Astrocyte of the cerebellum (primary cell): Measurements from ENCODE around the gene ATP5MC2.
A peak's percentile ranks its signal among the peaks of the same experiment; 100 is the strongest.
"Not testable (repeated sequence)": the region's sequence is repeated elsewhere in the genome, so short reads cannot be mapped to it uniquely, and the experiment has no call there.

Source experiments
- DNase-seq: peaks from one replicate; pipeline ENCODE4 v3.0.0-alpha.2; 2011; ENCODE audit warnings: low read depth
- H3K4me3 ChIP-seq: 2 replicates; pipeline ENCODE4 v1.5.1; 2011; ENCODE audit warnings: mild to moderate bottlenecking, low read depth, low read length, moderate library complexity
- in situ Hi-C: cut with HindIII; loops from 2 replicates; pipeline ENCODE4 v1.10.0; 2017; ENCODE audit warnings: low sequenced_read_pairs
- TF ChIP-seq, protein P1 (sequence below): IDR thresholded peaks from 2 replicates; pipeline ENCODE4 v1.5.1; 2012; ENCODE audit warnings: low read length, low read depth, moderate library complexity, mild to moderate bottlenecking; ENCODE audit errors: missing control alignments

ATP5MC2 gene

GRCh38 chr12:53657041-53657440 lies 18.8 kb downstream of the ATP5MC2 start:
- DNase-seq = no peak
- TF ChIP-seq, protein P1, sequence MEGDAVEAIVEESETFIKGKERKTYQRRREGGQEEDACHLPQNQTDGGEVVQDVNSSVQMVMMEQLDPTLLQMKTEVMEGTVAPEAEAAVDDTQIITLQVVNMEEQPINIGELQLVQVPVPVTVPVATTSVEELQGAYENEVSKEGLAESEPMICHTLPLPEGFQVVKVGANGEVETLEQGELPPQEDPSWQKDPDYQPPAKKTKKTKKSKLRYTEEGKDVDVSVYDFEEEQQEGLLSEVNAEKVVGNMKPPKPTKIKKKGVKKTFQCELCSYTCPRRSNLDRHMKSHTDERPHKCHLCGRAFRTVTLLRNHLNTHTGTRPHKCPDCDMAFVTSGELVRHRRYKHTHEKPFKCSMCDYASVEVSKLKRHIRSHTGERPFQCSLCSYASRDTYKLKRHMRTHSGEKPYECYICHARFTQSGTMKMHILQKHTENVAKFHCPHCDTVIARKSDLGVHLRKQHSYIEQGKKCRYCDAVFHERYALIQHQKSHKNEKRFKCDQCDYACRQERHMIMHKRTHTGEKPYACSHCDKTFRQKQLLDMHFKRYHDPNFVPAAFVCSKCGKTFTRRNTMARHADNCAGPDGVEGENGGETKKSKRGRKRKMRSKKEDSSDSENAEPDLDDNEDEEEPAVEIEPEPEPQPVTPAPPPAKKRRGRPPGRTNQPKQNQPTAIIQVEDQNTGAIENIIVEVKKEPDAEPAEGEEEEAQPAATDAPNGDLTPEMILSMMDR = no peak

GRCh38 chr12:53653595-53653994 lies 22.3 kb downstream of the ATP5MC2 start:
- no peak for DNase-seq
- in situ Hi-C loops = loop anchor here (25.0 kb wide), 1 partner anchor 91 kb away; no protein-coding TSS in a partner anchor
- H3K4me3 ChIP-seq = no peak overlapping the region
- TF ChIP-seq, protein P1 = no peak

More at GRCh38 chr12:53657041-53657440, 18.8 kb downstream of the ATP5MC2 start:
- in situ Hi-C loops = loop anchor here (25.0 kb wide), 1 partner anchor 95 kb away; no protein-coding TSS in a partner anchor
- no peak overlapping the region for H3K4me3 ChIP-seq

DNA sequence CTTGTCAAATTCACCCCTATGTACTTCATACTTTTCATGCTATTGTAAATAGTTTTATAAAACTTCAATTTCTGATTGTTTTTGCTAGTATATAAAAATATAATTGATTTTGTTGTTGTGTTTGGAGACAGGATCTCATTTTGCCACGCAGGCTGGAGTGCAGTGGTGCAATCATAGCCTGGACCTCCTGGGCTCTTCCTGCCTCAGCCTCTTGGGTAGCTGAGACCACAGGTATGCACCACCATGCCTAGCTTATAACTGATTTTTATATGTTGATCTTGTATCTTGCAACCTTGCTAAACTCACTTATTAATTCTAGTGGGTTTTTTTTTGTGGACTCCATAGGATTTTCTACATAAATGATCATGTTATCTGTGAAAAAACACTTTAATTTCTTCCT lies 23.5 kb downstream of the ATP5MC2 start:
- H3K4me3 ChIP-seq = no peak overlapping the region
- in situ Hi-C loops = loop anchor here (25.0 kb wide), 1 partner anchor 90 kb away; no protein-coding TSS in a partner anchor
- TF ChIP-seq, protein P1 = no peak
- peak; percentile 67 for DNase-seq

- TF ChIP-seq, protein P1 = no peak
- no peak overlapping the region for H3K4me3 ChIP-seq
- DNase-seq = no peak
- in situ Hi-C loops = loop anchor here (25.0 kb wide), 1 partner anchor 89 kb away; no protein-coding TSS in a partner anchor
These were observed 24.1 kb downstream of the ATP5MC2 start for GRCh38 chr12:53651737-53652136.

GRCh38 chr12:53646300-53646699 lies 29.6 kb downstream of the ATP5MC2 start:
- in situ Hi-C loops, H3K4me3 ChIP-seq, DNase-seq: not testable (repeated sequence)

DNA sequence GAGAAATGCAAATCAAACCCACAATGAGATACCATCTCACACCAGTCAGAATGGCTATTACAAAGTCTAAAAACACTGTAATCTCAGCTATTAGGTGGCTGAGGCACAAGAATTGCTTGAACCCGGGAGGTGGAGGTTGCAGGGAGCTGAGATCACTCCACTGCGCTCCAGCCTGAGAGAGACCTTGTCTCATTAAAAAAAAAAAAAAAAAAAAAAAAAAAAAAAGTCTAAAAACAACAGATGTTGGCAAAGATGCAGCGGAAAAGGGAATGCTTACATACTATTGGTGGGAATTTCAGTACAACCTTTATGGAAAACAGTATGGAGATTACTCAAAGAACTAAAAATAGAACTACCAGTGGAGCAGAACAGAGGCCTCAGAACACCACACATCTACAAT lies 30.7 kb downstream of the ATP5MC2 start:
- TF ChIP-seq, protein P1 = no peak
- in situ Hi-C loops = no loop called here
- H3K4me3 ChIP-seq = no peak overlapping the region
- no peak for DNase-seq

DNA sequence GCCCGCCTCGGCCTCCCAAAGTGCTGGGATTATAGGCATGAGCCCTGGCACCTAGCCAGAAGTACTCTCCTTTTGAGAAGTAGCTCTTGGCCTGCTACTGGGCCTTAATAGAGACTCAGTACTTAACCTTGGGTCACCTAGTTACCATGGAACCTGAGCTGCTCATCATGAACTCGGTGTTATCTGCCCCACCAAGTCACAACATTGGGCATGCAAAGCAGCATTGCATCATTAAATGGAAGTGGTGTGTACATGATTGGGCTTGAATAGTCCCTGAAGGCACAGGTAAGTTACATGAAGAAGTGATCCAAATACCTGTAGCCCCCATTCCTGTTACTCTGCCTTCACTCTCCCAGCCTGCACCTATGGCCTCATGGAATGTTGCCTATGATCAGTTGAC lies 31.8 kb downstream of the ATP5MC2 start:
- in situ Hi-C loops = no loop called here
- TF ChIP-seq, protein P1 = no peak
- H3K4me3 ChIP-seq = no peak overlapping the region
- DNase-seq = no peak
